Suprapubic skin (tissue), 4 donors: ENCODE results near the gene MOB1A. TPM values are rescaled to one million over a fixed set of nuclear protein-coding genes. Genes with fewer than 3 reads are reported as not detected.

Experiments used
- DNase-seq, 2 donors: peaks; one replicate each; pipeline ENCODE4 v3.0.0-alpha.2; 2019; ENCODE audit warnings: low spot score in 2 of 2
- H3K27ac ChIP-seq: fragments of 200-600 bp; sonication (generic); one replicate; pipeline ENCODE4 v1.5.1; 2019
- H3K27me3 ChIP-seq: fragments of 200-600 bp; sonication (generic); one replicate; pipeline ENCODE4 v1.5.1; 2019
- H3K36me3 ChIP-seq: fragments of 200-600 bp; sonication (generic); one replicate; pipeline ENCODE4 v1.5.1; 2019
- H3K4me1 ChIP-seq: fragments of 200-600 bp; sonication (generic); one replicate; pipeline ENCODE4 v1.5.1; 2019
- H3K4me3 ChIP-seq: fragments of 200-600 bp; sonication (generic); one replicate; pipeline ENCODE4 v1.5.1; 2019; ENCODE audit warnings: mild to moderate bottlenecking
- H3K9me3 ChIP-seq: fragments of 200-600 bp; sonication (generic); one replicate; pipeline ENCODE4 v1.5.1; 2019
- EP300 ChIP-seq: sonication (generic); formaldehyde crosslinking; IDR thresholded peaks from one replicate; pipeline ENCODE4 v1.6.1; 2017; ENCODE audit warnings: antibody characterized with exemption
- POLR2A ChIP-seq, 2 donors: fragments of 450-650 bp; IDR thresholded peaks; one replicate each; pipeline ENCODE4 v1.6.1; 2017; ENCODE audit warnings: antibody characterized with exemption in 2 of 2, mild to moderate bottlenecking in 2 of 2, moderate library complexity in 2 of 2
- POLR2AphosphoS5 ChIP-seq, 3 donors: sonication (generic); formaldehyde crosslinking; IDR thresholded peaks; one replicate each; pipeline ENCODE4 v1.6.1; 2017; ENCODE audit warnings: antibody characterized with exemption in 3 of 3
- WGBS: methylation state at CpG from one replicate; pipeline ENCODE4 v1.1.5; 2018; 5-methylcytosine and 5-hydroxymethylcytosine counted together
- total RNA-seq, 4 donors: library from RNA; depleted of rRNA; stranded (reverse); fragments of >200 nt; gene quantifications; one replicate each; pipeline ENCODE4 v1.1.0, GENCODE V29; 2016
- TF ChIP-seq, protein P1 (sequence below), 2 donors: fragments of 200-600 bp in 1 of 2; fragments of 450-650 bp in 1 of 2; sonication (generic) in 1 of 2; IDR thresholded peaks; one replicate each; pipeline ENCODE4 v1.5.1; 2016 to 2019; ENCODE audit warnings: antibody characterized with exemption in 2 of 2, mild to moderate bottlenecking in 1 of 2, moderate library complexity in 1 of 2

MOB1A gene
- total RNA-seq, 4 donors from 2014 or later: 65.2 to 96.6 (median 79.2) TPM

DNA sequence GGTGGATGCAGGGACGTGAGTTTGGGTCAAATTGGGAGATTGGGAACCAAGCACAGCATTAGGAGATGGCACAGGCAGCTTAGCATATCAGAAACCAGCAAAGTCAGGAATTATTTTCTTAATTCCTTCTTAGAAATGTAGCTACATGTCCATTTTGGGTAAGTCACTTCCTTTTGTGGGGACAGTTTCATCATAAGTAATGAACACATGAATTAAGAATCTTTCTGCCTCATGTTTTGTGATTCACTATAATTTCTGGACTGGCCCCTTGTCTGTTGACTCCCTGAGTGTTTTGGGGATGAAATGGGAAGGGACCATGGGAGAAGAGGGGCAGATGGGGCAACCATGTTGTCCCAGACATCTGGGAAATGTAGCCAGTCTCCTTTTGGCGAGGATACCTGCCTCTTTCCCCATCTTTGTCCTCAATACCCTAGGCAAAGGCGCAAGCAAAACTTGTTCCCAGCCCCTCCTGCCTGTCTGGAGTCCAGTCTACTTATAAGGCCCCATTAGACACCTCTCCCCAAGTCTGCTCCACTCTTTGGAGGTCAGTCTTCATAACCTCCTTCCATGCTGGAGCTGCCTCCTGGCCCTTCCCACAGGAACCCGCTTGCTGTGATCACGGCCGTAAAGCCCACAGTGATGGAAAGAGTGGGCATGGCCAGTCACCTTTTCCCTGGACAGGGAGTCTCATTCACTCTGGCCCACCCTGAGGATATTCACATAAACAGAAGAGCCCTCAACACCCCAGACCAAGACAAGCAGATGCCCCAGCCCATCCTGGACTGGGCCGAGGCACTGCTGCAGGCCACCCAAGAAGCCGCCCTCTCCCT is 45.5 kb upstream of the MOB1A start:
- no peak for DNase-seq
- Histone ChIP-seq H3K4me3 (no peak overlapping the region), H3K27me3 (no peaks in the 10 kb centered on the region), H3K27ac (no peak overlapping the region), H3K36me3 (peaks cover 5% of the 10 kb centered on the region), H3K4me1 (peaks cover 18% of the 10 kb centered on the region), H3K9me3 (no peaks in the 10 kb centered on the region)
- TF ChIP-seq EP300 (no peak), POLR2AphosphoS5 (IDR thresholded peaks at IDR 0.05) (no peak), POLR2A (IDR thresholded peaks at IDR 0.05) (no peak)
- TF ChIP-seq, protein P1, sequence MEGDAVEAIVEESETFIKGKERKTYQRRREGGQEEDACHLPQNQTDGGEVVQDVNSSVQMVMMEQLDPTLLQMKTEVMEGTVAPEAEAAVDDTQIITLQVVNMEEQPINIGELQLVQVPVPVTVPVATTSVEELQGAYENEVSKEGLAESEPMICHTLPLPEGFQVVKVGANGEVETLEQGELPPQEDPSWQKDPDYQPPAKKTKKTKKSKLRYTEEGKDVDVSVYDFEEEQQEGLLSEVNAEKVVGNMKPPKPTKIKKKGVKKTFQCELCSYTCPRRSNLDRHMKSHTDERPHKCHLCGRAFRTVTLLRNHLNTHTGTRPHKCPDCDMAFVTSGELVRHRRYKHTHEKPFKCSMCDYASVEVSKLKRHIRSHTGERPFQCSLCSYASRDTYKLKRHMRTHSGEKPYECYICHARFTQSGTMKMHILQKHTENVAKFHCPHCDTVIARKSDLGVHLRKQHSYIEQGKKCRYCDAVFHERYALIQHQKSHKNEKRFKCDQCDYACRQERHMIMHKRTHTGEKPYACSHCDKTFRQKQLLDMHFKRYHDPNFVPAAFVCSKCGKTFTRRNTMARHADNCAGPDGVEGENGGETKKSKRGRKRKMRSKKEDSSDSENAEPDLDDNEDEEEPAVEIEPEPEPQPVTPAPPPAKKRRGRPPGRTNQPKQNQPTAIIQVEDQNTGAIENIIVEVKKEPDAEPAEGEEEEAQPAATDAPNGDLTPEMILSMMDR (IDR thresholded peaks at IDR 0.05): no peak
- WGBS: 97% methylated on average over 8 of the region's 8 CpGs

DNA sequence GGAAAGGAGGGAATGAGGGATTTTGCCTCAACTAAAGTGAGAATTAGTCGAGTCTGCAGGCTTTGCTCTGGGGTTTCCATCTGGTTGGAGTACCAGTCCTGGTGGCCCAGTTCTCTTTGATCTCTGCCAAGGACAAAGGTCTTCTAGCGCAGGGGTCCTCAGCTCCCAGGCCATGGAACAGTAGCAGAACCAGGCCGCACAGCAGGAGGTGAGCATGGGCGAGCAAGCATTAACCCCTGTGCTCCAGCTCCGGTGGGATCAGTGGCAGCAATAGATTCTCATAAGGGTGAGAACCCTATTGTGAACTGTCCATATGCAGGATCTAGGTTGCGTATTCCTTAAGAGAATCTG is 43.6 kb upstream of the MOB1A start:
- TF ChIP-seq, protein P1 (IDR thresholded peaks at IDR 0.05): no peak
- TF ChIP-seq EP300 (no peak), POLR2AphosphoS5 (IDR thresholded peaks at IDR 0.05) (no peak), POLR2A (IDR thresholded peaks at IDR 0.05) (no peak)
- Histone ChIP-seq H3K27ac (no peak overlapping the region), H3K4me3 (no peak overlapping the region), H3K36me3 (peaks cover 5% of the 10 kb centered on the region), H3K9me3 (no peaks in the 10 kb centered on the region), H3K4me1 (peaks cover 17% of the 10 kb centered on the region), H3K27me3 (no peaks in the 10 kb centered on the region)
- WGBS: 93% methylated on average over 6 of the region's 6 CpGs
- no peak for DNase-seq

DNA sequence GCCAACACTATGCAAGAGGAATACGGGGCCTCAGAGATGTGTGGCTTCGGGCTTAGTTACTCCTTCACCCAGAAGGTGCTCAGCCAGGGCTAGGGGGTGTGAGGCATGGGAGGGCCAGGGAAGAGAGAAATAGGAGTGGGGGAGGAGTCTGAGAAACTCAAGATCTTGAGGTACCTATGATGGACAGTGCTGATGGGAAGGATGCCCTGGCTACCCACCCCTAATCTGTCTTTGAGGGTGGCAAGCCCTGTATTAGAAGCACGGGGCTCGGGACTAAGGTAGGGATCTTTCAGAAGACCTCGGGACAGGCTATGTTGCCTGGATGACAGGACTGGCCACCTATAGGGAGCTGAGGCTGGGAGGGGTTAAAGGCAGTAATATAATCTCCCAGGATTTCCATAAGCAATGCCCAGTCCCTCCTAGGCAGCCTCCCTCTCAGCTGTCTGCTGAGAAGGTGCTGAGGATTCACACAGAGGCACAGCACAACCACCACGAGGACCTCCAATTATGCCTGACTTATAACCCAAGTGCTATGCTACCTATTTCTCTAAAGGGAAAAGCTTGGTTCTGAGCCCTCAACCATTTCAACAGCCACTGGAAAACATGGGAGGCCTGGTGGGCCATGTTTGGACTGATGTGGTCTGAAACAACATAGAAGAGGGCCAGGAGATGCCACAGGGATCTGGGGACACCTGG is 43.1 kb upstream of the MOB1A start:
- WGBS: 93% methylated on average over 6 of the region's 6 CpGs
- H3K27me3 ChIP-seq: no peaks in the 10 kb centered on the region
- H3K36me3 ChIP-seq: peaks cover 5% of the 10 kb centered on the region
- H3K4me3 ChIP-seq: no peak overlapping the region
- DNase-seq: no peak
- TF ChIP-seq POLR2A (IDR thresholded peaks at IDR 0.05) (no peak), POLR2AphosphoS5 (IDR thresholded peaks at IDR 0.05) (no peak), EP300 (no peak)
- TF ChIP-seq, protein P1 (IDR thresholded peaks at IDR 0.05): no peak
- no peak overlapping the region for H3K27ac ChIP-seq
- H3K9me3 ChIP-seq: no peaks in the 10 kb centered on the region
- H3K4me1 ChIP-seq: peaks cover 12% of the 10 kb centered on the region

DNA sequence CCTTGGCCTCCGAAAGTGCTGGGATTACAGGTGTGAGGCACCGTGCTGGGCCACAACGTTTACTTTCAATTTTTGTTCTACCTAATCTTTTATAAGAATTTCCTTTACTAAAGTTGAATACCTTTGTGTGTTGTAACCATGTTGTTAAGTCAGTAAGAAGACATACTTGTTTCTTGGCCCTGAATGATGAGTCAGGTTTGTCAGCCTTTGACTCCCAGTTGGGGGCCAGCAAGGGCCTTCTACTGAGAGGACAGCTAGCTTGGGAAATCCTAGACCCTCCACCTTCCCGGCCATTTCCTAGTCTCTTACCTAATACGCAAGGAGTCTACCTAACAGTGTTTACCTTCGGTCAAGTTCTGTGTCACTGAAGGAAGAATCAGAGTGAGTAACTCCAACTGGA is 42.4 kb upstream of the MOB1A start:
- TF ChIP-seq POLR2A (IDR thresholded peaks at IDR 0.05) (no peak), EP300 (no peak), POLR2AphosphoS5 (IDR thresholded peaks at IDR 0.05) (no peak)
- TF ChIP-seq, protein P1 (IDR thresholded peaks at IDR 0.05): no peak

DNA sequence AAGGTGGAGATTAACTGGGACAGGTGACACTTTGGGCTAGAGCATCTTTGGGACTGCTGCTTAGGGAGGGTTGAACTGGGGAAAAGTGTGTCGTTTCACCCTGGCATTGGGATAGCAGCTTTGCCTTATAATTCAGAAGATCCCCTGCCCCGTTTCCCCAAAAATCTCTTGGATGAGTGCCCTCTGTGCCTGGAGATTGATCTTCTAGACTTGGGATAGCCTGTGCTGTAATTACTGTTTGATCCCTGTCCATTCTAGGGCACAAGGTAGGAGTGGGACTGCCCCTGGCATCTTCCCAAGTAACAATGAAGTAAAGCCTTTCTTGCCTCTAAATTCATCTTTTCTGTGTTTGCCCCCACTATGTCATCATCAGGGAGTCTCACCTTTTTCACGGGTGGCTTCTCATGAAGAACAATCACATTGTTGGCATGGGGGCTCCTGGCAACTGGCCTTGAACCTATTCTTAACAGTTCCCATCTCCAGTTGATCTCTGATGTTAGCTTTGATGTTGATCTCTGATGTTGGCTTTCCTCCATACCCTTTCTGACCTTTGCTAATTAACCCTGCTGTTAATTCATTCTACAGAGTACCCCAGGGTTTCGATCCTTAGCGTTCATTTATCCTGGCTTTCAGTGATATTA is 41.3 kb upstream of the MOB1A start:
- TF ChIP-seq POLR2A (IDR thresholded peaks at IDR 0.05): no peak
- TF ChIP-seq EP300: no peak
- TF ChIP-seq POLR2AphosphoS5 (IDR thresholded peaks at IDR 0.05): no peak
- TF ChIP-seq, protein P1 (IDR thresholded peaks at IDR 0.05): no peak
- no peak overlapping the region for H3K27ac ChIP-seq
- WGBS: 92% methylated on average over 5 of the region's 5 CpGs
- no peaks in the 10 kb centered on the region for H3K4me1 ChIP-seq
- H3K27me3 ChIP-seq: no peaks in the 10 kb centered on the region
- H3K9me3 ChIP-seq: no peaks in the 10 kb centered on the region
- no peak for DNase-seq
- no peak overlapping the region for H3K4me3 ChIP-seq
- H3K36me3 ChIP-seq: peaks cover 12% of the 10 kb centered on the region

More for the DNA sequence above, 42.4 kb upstream of the MOB1A start:
- no peak overlapping the region for H3K27ac ChIP-seq
- no peak overlapping the region for H3K4me3 ChIP-seq
- DNase-seq: no peak
- WGBS: 96% methylated on average over 6 of the region's 6 CpGs
- peaks cover 5% of the 10 kb centered on the region for H3K36me3 ChIP-seq
- H3K27me3 ChIP-seq: no peaks in the 10 kb centered on the region
- H3K9me3 ChIP-seq: no peaks in the 10 kb centered on the region
- H3K4me1 ChIP-seq: peaks cover 5% of the 10 kb centered on the region
